Stomach (tissue), 9 donors: ENCODE measurements around the gene ACLY. TPM values are rescaled to one million over a fixed set of nuclear protein-coding genes. Genes with fewer than 3 reads are reported as not detected.

Source experiments
- DNase-seq, 2 donors: peaks; one replicate each; pipeline versions ENCODE4 v3.0.0 to v3.0.0-alpha.2; 2013 to 2019
- H3K27ac ChIP-seq, 5 donors: fragments of 200-600 bp in 4 of 5; sonication (generic) in 4 of 5; one replicate each; pipeline ENCODE4 v1.5.1; 2013 to 2019; ENCODE audit warnings: mild to moderate bottlenecking in 1 of 5, moderate library complexity in 1 of 5
- H3K27me3 ChIP-seq, 3 donors: fragments of 200-600 bp; sonication (generic); one replicate each; pipeline ENCODE4 v1.5.1; 2017 to 2019; ENCODE audit warnings: mixed run types in 1 of 3
- H3K36me3 ChIP-seq, 4 donors: fragments of 200-600 bp; sonication (generic); 1 replicate in 3 of 4; 2 replicates in 1 of 4; pipeline ENCODE4 v1.5.1; 2016 to 2019
- H3K4me1 ChIP-seq, 4 donors: fragments of 200-600 bp; sonication (generic); one replicate each; pipeline ENCODE4 v1.5.1; 2016 to 2019
- H3K4me3 ChIP-seq, 4 donors: fragments of 200-600 bp; sonication (generic) in 3 of 4; one replicate each; pipeline ENCODE4 v1.5.1; 2016 to 2019; ENCODE audit warnings: mild to moderate bottlenecking in 1 of 4
- H3K9me3 ChIP-seq, 4 donors: fragments of 200-600 bp; sonication (generic); one replicate each; pipeline ENCODE4 v1.5.1; 2016 to 2019
- EP300 ChIP-seq: sonication (generic); formaldehyde crosslinking; IDR thresholded peaks from one replicate; pipeline ENCODE4 v1.6.1; 2017; ENCODE audit warnings: antibody characterized with exemption
- POLR2A ChIP-seq, 4 donors: fragments of 450-650 bp; IDR thresholded peaks; one replicate each; pipeline ENCODE4 v1.6.1; 2016; ENCODE audit warnings: antibody characterized with exemption in 4 of 4, control low read depth in 2 of 4, mild to moderate bottlenecking in 1 of 4, moderate library complexity in 1 of 4
- POLR2AphosphoS5 ChIP-seq, 3 donors: sonication (generic); formaldehyde crosslinking; IDR thresholded peaks; one replicate each; pipeline ENCODE4 v1.6.1; 2016; ENCODE audit warnings: antibody characterized with exemption in 3 of 3
- WGBS, 5 donors: extraction: QIAGEN DNeasy Blood & Tissue Kit in 3 of 5; methylation state at CpG; one replicate each; pipeline versions ENCODE4 v1.1.5 to v1.1.7; 2013 to 2018; 5-methylcytosine and 5-hydroxymethylcytosine counted together
- intact Hi-C: fragments of 100-400 bp; cut with DNase I; formaldehyde crosslinking; loops from one replicate; pipeline ENCODE4 v1.15.1; 2023; ENCODE audit warnings: low total_unique reads
- polyA plus RNA-seq, 3 donors: library from polyadenylated mRNA; stranded (reverse); fragments of 200-250 nt; gene quantifications; one replicate each; pipeline ENCODE4 v1.2.3, GENCODE V29; 2013
- total RNA-seq, 5 donors: library from RNA; depleted of rRNA; stranded (reverse); fragments of >200 nt; gene quantifications; one replicate each; pipeline versions ENCODE4 v1.1.0 to v1.2.3, GENCODE V29; 2014 to 2016
- TF ChIP-seq, protein P1 (sequence below), 7 experiments: fragments of 450-650 bp in 4 of 7; fragments of 200-600 bp in 3 of 7; sonication (generic) in 3 of 7; IDR thresholded peaks; one replicate each; pipeline ENCODE4 v1.5.1; 2016 to 2019; ENCODE audit warnings: antibody characterized with exemption in 7 of 7, control low read depth in 2 of 7, mild to moderate bottlenecking in 1 of 7
- donor health status: healthy with polysubstance abuse.
- donor health status: Bipolar disorder and iron deficiency.
- donor health status: healthy.

ACLY gene
- total and polyA plus RNA-seq, 8 donors, result 19.8 to 121 (median 36.9) TPM

DNA sequence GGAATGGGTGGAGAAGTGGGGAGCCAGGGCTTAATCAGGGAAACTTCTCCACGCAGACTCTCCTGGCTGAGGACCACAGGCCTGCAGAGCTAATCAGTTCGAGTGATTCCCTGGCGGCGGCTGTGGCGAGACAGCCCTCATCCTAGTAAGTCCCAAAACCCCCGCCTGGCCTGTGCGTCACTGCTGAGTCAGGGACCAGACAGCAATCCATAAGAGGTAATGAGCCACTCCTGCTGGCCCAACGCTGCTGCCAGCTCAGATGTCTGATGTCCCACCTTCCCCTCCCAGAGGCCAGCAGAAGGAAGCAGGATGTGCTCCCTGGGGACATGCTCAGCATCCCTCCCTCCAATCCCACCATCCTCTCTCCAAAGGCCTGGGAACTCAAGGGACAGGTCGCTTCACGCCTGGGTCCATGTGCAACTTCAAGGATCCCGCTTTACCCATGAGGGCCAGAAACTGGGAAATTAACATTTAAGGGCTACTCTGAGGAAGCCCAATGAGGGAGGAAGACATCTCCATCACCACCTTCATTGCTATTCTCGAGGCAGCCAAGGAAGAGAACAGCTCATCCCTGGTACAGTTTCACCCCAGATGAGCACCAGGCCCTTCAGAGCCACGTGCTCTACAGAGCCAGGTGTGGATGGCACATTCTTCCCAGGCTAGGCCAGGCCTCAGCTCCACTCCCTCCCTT lies 7.9 kb downstream of the ACLY start:
- peaks cover 66 to 82% (median 80%) of the 10 kb centered on the region in 4 donors for H3K36me3 ChIP-seq

DNA sequence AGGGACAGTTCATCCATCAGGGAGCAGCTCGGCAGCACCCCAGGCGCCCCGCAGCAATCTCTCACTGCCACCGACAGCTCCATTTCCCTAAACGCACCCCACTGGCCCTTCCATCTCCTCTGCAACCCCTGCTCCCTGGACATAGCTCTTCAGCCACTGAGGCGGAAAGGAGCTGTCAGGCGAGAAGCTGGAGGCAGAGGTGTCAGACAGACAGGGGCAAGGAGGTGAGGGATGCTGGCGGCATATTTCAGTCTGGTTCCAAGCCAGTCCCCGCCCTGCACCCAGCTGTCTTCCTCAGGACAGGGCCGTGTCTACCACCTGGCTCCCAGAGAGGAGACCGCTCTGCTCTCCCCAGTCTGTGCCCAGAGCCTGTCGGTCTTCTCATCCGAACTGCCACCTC lies 9.7 kb downstream of the ACLY start:
- no peak for TF ChIP-seq POLR2AphosphoS5 (IDR thresholded peaks at IDR 0.05)
- no peak for TF ChIP-seq EP300
- TF ChIP-seq, protein P1, sequence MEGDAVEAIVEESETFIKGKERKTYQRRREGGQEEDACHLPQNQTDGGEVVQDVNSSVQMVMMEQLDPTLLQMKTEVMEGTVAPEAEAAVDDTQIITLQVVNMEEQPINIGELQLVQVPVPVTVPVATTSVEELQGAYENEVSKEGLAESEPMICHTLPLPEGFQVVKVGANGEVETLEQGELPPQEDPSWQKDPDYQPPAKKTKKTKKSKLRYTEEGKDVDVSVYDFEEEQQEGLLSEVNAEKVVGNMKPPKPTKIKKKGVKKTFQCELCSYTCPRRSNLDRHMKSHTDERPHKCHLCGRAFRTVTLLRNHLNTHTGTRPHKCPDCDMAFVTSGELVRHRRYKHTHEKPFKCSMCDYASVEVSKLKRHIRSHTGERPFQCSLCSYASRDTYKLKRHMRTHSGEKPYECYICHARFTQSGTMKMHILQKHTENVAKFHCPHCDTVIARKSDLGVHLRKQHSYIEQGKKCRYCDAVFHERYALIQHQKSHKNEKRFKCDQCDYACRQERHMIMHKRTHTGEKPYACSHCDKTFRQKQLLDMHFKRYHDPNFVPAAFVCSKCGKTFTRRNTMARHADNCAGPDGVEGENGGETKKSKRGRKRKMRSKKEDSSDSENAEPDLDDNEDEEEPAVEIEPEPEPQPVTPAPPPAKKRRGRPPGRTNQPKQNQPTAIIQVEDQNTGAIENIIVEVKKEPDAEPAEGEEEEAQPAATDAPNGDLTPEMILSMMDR (IDR thresholded peaks at IDR 0.05), result no peak
- TF ChIP-seq POLR2A (IDR thresholded peaks at IDR 0.05), result no peak
- 89 to 95% (median 93%) methylated on average over 13 of the region's 13 CpGs for WGBS, 5 donors
- intact Hi-C loops, result no loop called here
- Histone ChIP-seq H3K9me3 (no peaks in the 10 kb centered on the region), H3K36me3 (peaks cover 84 to 99% (median 98%) of the 10 kb centered on the region in 4 donors), H3K4me3 (no peak overlapping the region), H3K27me3 (no peaks in the 10 kb centered on the region), H3K27ac (no peak overlapping the region), H3K4me1 (peaks cover 5 to 24% (median 16%) of the 10 kb centered on the region in 4 donors)
- no peak for DNase-seq

More for the DNA sequence above, 7.9 kb downstream of the ACLY start:
- intact Hi-C loops, result no loop called here
- Histone ChIP-seq H3K27me3 (no peaks in the 10 kb centered on the region), H3K4me1 (peaks cover 18 to 41% (median 33%) of the 10 kb centered on the region in 4 donors), H3K4me3 (no peak overlapping the region), H3K9me3 (no peaks in the 10 kb centered on the region), H3K27ac (no peak overlapping the region)
- TF ChIP-seq EP300 (no peak), POLR2A (IDR thresholded peaks at IDR 0.05) (no peak), POLR2AphosphoS5 (IDR thresholded peaks at IDR 0.05) (no peak)
- TF ChIP-seq, protein P1 (IDR thresholded peaks at IDR 0.05), result no peak
- no peak for DNase-seq
- WGBS, 5 donors, result 90 to 96% (median 91%) methylated on average over 13 of the region's 13 CpGs

DNA sequence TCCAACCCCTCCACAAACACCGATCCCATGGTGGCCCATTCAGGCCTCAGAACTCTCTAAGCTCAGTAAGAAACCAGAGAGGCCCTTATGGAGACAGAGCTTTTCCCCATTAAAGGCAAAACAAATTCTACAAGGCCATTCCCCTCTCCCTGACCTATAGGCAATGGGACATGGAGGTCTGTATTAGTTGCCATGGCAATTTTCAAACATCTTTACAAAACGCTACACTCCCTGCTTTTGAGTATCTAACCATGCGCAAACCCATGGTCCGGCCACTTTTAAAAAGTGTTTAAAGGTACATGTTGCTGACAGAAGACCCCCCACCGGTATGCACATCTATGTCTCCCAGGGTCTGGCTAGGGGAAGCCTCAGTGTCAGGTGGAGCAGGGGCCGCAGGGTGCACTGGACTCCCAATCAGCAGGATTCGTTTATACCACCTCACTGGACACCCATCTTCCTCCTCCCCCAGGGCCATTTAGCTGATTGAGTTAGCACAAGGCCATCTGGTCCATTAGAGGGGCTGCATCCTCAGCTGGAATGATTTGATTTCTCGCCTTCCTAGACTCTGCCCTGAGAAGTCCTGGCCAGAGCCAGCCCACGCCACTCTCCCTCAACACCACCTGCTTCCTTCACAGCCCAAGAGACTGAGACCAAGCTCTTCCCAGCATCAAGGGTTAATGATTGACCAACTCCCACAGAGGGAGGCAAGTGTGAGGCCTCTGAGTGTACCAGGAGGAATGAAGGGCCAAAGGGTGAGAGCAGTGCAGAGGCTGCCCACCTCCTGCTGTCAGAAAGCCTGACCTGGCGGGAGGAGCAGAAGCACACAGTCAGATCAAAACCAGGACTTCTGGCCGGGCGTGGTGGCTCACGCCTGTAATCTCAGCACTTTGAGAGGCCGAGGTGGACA lies 10.9 kb downstream of the ACLY start:
- intact Hi-C loops, result no loop called here
- no peak for TF ChIP-seq POLR2A (IDR thresholded peaks at IDR 0.05)
- TF ChIP-seq EP300, result no peak
- TF ChIP-seq, protein P1 (IDR thresholded peaks at IDR 0.05), result no peak
- no peak for TF ChIP-seq POLR2AphosphoS5 (IDR thresholded peaks at IDR 0.05)
- DNase-seq, result peak in 1 of 2 donors; percentile 83
- Histone ChIP-seq H3K4me3 (no peak overlapping the region), H3K36me3 (peaks cover 84 to 100% (median 100%) of the 10 kb centered on the region in 4 donors), H3K27ac (peak overlapping the region in 4 of 5 donors; percentile 20 to 65 (median 53)), H3K9me3 (no peaks in the 10 kb centered on the region), H3K4me1 (peaks cover 0 to 15% (median 6%) of the 10 kb centered on the region in 4 donors), H3K27me3 (no peaks in the 10 kb centered on the region)
- 76 to 85% (median 80%) methylated on average over 11 to 14 of the region's 14 CpGs for WGBS, 5 donors

DNA sequence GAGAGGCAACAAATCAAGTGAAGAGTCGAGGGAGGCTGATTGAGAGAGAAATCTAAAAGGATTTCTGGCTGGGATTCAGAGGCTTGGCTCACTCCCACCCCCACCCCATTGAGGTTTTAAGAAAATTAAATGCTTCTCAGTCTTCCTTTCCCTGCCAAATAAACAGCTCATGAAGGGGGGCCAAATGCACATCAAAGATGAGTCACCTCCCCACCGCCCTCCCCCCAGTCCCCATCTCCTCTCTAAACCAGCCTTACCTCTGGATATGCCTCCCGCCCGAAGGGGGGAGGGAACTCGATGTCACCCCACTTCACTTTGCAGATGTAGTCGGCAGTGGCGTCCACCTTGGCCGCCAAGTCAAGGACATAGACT lies 11.6 kb downstream of the ACLY start:
- Histone ChIP-seq H3K36me3 (peaks cover 82 to 100% (median 100%) of the 10 kb centered on the region in 4 donors), H3K27ac (peak overlapping the region in 4 of 5 donors; percentile 42 to 65 (median 55)), H3K4me1 (peaks cover 0 to 15% (median 6%) of the 10 kb centered on the region in 4 donors), H3K4me3 (no peak overlapping the region), H3K27me3 (no peaks in the 10 kb centered on the region), H3K9me3 (no peaks in the 10 kb centered on the region)
- TF ChIP-seq POLR2AphosphoS5 (IDR thresholded peaks at IDR 0.05) (no peak), POLR2A (IDR thresholded peaks at IDR 0.05) (no peak), EP300 (no peak)
- TF ChIP-seq, protein P1 (IDR thresholded peaks at IDR 0.05), result no peak
- peak in 1 of 2 donors; percentile 78 for DNase-seq
- intact Hi-C loops, result no loop called here
- WGBS, 5 donors, result 76 to 87% (median 79%) methylated on average over 6 to 8 of the region's 8 CpGs
